AG09319 (cell line): ENCODE measurements around the gene BOC.

ENCODE experiments used
- DNase-seq: peaks from one replicate; pipeline ENCODE4 v3.0.0-alpha.2; 2010; ENCODE audit warnings: low read depth; ENCODE audit errors: extremely low read depth
- CTCF ChIP-seq: IDR thresholded peaks from 2 replicates; pipeline ENCODE4 v1.5.1; 2011; ENCODE audit warnings: low read depth, mild to moderate bottlenecking, inconsistent platforms, low read length, moderate library complexity

Gene BOC

GRCh38 chr3:113279686-113280085 lies 68.3 kb downstream of the BOC start:
- DNase-seq, result no peak
- TF ChIP-seq CTCF, result no peak

- no peak for DNase-seq
- TF ChIP-seq CTCF, result no peak
Measured at GRCh38 chr3:113283306-113283705, 71.9 kb downstream of the BOC start.

- no peak for TF ChIP-seq CTCF
- no peak for DNase-seq
Measured at GRCh38 chr3:113284453-113285050, 73.2 kb downstream of the BOC start.

- no peak for DNase-seq
- TF ChIP-seq CTCF, result no peak
Measured at GRCh38 chr3:113285226-113285625, 73.9 kb downstream of the BOC start.

- no peak for DNase-seq
- TF ChIP-seq CTCF, result no peak
Measured at GRCh38 chr3:113285741-113286140, 74.4 kb downstream of the BOC start.

GRCh38 chr3:113286524-113286923 lies 75.2 kb downstream of the BOC start:
- no peak for DNase-seq
- no peak for TF ChIP-seq CTCF

GRCh38 chr3:113287111-113287802 lies 75.9 kb downstream of the BOC start:
- peak; percentile 71 for DNase-seq
- no peak for TF ChIP-seq CTCF
